Kasumi-1 (cell line): ENCODE results near the gene NINJ2.
"Not testable (repeated sequence)": the region's sequence is repeated elsewhere in the genome, so short reads cannot be mapped to it uniquely, and the experiment has no call there.

Experiments
- DNase-seq, 2 experiments: peaks; one replicate each; lab custom pipeline; 2025; lab: John Stamatoyannopoulos, UW

Gene NINJ2

DNA sequence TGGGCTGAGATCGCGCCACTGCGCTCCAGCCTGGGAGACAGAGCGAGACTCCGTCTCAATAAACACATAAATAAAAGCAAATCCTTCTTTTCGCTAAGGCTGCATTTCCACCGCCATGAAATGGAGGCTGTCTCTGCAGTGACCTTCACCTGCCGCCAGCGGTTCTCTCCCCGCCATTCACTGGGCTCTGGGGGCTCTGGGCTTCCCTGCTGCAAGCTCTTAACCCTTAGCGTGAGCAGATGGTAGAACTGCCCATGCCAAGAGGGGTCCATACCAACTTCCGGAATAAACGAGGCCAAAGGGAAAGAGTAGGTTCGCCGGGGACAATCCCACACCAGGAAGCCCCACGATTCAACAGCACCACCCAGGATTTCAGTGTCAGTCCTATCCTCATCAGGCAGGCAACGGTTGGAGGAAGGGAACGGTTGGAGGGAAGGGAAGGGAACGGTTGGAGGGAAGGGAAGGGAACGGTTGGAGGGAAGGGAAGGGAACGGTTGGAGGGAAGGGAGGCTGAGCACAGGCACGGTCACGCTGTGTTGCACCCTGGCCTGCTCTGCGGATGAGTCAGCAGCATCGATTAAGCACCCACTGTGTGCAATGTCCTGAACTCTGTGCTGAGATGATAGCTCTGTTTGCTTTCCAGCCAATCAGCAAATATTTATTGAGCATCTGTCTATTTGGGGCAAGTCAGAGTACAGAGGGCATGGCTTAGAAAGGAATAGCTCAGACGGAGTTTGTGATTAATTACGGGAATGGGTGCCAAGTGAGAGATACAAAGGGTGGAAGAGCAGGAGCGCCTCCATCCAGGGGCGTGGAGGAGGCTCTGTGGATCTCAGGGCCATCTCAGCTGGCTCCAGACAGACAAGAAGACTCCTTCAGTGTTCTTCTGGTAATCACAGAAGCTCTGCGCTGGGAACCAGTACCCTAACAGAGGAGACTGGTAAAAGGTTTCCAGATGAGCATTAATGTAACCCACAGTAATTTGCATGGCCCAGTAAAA lies 77.9 kb downstream of the NINJ2 start:
- DNase-seq, result no peak

DNA sequence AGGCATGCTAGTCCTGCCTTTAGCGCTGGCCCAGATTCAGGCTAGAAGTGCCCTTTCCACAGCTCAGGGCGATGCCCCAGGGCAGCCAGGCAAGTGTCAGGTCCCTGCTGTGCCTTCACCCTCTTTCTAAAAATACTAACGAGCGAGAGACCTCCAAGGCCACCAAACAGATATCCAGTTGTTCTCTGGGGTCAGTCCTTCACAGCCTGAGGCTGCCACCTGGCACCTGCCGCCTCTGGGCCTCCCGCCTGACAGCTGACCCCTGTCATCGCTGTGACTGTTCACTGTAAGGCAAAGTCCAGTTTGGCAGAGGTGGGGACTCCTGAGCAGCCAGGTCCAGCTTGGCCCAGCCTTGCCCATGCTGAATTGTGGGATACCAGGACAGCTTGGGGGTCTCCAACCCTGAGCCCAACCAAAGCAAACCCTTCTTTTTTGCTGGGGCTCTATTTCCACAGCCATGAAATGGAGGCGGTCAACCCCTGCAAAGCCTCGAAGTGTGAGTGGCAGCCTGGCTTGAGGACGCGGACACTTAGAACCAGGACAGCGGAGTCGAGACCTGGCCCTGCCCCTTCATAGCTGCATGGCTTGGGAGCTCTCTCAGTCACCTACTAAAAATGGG lies 79.9 kb downstream of the NINJ2 start:
- no peak for DNase-seq

DNA sequence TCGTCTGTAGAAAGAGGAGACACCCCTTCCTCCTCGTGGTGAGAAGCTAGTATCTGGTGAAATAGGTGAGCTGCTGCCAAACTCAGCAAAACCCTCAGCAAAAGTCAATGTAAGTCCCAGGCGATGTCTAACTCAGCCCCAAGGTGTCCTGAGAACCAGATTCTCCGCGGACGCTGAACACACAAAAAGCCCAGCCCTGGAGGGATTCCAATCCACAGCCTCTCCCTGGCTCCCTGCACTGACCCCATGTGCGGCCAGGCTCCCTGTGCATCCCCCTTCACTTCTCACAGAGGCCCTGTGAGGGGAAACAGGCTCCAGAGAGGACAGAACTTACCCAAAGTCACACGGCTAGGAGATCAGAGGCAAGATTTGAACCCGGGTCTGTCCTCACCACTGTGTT lies 81.5 kb downstream of the NINJ2 start:
- no peak for DNase-seq

DNA sequence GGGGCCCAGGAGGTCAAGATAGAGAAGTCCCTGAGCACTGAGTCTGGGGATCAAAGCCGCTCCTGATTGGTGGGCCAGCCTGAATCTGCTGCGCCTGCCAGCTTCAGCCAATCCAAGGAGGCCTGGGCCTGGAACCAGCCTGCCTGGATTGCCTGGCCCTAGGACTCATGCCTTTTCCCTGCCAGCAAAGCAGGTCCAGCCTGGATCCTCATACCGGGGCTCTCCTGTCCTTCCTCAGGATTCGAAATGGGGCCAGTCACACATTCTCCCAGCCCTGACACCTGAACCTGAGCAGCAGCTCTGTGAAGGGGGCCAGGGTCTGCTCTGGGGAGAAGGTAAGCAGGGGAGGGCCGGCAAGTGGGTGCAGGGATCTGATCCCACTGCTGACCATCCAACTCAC lies 81.9 kb downstream of the NINJ2 start:
- DNase-seq, result no peak

DNA sequence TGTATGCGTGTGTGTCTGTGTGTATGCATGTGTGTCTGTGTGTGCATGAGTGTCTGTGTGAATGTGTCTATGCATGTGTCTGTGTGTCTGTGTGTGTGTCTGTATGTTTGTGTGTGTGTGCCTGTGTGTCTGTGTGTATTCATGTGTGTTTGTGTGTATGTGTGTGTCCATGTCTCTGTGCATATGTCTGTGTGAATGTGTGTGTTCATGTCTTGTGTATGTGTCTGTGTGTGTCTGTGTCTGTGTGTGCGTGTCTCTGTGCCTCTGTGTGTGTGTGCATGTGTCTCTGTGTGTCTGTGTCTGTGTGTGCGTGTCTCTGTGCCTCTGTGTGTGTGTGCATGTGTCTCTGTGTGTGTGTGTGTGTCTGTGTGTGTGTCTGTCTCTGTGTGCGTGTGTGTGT lies 82.4 kb downstream of the NINJ2 start:
- DNase-seq, result no peak

DNA sequence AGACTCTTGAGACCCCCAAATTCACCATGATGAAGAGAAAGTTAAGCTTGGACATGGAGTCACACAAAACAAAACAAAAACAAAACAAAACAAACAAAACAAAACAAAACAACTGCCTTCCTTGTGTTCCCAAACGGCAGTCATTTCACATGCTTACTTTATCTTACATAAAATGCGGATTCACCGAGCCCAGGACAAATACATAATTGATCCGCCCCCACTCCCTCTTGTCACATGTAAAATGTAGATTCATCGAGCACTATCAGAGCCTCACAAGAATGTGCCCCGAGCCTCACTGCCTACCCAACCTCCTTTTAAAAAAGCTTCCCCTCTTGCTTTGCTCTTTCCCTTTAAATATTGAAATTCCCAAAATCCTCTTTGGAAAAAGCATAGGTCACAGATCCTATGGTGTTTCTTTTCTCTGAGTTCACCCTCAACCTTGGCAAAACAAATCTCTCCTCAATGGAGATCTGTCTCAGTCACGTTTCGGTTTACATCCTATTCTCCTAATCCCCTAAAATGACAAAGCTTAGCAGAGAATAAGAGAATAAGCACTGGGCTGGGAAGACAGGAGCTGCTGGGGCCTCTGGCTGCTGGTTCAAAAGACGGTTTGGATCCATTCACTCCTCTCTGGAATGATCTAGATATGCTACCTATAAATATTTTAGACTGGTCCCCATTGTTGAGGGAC lies 83.7 kb downstream of the NINJ2 start:
- no peak for DNase-seq

DNA sequence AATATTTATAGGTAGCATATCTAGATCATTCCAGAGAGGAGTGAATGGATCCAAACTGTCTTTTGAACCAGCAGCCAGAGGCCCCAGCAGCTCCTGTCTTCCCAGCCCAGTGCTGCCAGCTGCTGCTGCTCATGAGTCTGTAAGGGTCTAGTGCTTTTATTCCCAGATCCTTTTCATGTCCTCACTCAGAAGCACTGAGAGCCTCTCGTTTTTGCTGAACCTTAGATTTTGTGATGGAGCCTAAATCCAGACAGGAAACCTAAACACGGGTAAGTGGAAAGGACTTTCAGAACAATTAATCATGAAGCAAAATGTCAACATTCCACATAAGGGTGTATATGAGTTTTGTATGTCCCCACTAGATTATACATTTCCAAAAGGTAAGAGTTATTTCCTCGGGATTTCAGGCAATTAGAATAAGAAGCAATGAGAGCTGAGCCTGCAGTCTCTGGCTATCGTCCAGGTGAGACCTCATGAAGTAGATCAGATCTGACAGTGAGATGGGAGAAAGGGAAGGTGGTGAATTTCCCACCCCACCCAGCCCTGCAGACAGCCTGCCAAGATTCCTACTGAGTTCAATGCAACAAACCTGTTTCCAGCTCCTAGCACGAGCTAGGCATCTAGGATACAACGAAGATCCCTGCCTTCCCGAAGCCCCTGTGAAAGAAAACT lies 84.4 kb downstream of the NINJ2 start:
- no peak for DNase-seq

DNA sequence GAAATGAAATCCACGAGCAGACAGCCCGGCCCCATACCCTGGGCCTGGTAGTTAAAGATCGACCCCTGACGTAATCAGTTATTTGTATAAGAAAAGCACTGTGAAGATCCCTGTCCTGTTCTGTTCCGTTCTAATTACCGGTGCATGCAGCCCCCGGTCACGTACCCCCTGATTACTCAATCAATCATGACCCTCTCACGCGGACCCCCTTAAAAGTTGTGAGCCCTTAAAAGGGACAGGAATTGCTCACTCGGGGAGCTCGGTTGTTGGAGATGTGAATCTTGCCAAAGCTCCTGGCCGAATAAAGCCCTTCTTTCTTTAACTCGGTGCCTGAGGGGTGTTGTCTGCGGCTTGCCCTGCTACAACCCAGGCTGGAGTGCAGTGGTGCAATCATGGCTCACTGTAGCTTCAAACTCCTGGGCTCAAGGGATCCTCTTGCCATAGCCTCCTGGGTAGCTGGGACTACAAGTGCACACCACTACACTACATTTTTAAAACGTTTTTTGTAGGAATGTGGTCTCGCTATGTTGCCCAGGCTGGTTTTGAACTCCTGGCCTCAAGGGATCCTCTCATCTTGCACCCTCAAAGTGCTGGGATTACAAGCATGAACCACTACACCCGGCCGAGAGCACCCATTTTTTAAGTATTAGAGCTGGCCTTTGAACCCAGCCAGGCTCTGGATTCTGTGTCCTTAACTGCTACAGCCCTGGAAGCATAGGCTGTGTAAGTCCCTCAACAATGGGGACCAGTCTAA lies 85.1 kb downstream of the NINJ2 start:
- not testable (repeated sequence) for DNase-seq

DNA sequence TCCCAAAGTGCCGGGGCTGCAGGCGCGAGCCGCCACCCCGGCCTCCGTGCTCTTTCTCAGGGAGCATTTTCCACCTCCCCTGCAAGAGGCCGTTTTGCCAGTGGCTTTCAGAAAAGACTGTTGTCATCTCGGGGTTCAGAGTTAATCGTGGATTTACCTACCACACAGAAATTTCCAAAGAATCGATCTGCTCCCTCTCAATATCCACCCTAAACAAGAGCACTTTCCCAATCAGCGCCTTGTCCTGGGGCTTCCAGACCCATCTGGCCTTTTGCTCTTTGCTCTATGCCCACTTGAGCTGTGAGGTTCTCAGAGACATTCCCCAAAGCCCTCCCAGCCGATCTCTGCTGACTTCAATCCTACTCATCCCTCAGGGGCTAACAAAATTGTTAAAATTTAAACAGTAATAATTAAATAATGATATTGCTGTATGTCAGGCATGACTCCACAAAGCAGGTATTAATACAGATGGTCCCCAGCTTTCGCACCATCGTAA lies 86.6 kb downstream of the NINJ2 start:
- DNase-seq, result no peak

DNA sequence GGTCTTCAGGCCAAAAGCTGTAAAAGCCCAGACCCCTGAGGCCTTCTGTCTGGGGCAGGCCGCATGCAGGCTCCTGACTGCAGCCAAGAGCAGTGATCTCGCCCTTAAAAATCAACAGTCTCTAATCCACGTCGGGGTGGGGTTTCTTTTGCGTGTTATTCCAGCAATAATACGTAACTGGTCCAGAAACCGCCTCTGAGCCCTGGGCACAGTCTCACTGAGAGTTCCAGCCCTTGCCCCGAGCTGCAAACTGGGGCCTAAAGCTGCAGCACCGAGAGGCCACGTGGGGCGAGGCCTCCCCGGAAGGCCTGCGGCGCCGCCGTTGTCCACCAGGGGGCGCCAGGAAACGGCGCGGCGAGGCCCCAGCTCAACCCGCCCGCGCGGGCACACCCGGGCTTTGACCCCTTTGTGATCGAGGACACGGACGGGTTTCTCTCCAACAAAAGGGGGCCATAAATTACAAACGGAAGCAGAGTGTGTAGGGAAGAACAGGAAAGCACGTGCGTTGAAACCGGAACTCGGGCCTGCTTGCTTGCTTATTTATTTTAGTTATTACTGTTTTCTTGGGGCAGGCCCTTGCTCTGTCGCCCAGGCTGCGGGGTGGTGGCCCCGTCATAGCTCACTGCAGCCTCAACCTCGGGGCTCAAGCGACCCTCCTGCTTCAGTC lies 87.2 kb downstream of the NINJ2 start:
- peak; percentile 47 to 60 for DNase-seq

DNA sequence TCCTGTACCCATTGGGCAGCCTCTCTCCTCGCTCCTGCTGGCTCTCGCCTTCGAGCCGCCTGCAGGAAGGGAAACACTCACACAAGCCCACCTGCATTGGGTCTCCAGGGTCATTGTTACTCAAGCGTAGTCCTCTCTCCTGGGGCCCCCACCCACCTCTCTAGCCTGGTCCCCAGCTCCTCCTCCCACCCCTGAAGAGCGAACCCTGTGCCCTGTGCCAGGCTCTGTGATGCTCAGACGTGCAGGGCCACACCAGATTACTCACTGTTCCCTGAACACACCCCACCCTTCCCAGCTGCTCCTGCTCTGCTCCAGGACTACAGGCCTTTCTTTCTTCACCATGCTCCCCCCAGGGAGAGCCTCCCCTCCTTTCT lies 88.1 kb downstream of the NINJ2 start:
- DNase-seq, result no peak

DNA sequence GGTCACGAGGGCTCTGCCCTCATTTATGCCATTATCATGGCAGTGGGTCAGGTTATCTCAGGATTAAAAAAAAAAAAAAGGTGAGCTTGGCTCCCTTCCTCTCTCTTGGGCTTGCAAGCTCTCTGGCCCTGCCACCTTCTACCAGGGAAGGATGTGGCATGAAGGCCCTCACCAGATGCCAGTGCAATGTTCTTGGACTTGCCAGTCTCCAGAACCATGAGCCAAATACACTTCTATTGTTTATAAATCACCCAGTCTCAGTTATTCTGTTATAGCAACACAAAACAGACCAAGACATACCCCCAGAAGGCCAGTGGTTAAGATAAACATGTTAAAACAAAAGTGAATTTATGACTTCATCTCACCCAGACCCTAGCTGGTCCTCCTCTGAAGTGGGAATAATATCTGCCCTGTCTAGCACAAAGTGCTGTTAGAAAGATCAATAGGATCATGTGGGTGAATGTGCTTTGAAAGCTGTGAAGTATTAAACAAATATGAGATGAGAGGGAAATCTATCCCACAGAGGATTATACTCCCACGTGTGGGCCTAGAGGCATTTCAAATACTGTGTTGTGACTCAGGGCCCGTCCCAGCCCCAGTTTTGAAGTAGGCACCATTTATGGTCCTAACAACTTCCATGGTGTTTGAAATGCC lies 88.6 kb downstream of the NINJ2 start:
- no peak for DNase-seq

DNA sequence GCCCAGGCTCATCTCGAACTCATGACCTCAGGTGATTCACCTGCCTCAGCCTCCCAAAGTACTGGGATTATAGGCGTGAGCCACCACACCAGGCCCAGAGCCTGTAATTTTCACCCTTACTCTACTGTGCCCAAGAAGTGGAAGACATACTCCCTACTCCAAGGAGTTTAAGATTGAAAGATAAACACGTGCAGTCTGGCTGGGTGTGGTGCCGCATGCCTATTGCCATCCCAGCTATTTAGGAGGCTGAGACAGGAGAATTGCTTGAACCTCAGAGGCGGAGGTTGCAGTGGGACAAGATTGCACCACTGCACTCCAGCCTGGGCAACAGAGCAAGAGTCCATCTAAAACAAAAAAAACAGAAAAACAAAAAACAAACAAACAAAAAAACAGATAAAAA lies 90.0 kb downstream of the NINJ2 start:
- no peak for DNase-seq

DNA sequence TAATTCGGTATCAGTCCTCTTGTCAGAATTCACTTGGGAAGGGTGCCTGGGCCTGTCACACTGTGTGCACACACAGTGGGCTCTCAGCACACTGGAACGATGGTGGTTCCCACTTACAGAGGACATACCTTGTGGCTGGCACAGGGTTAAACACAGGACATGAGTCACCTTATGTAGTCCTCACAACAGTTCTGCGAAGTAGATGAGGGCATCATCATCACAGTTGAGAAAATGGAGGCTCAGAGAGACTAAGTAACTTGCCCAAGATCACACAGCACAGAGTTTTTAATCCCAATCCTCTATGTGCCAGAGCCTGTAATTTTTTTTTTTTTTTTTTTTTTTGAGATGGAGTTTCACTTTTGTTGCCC lies 90.7 kb downstream of the NINJ2 start:
- DNase-seq, result no peak

DNA sequence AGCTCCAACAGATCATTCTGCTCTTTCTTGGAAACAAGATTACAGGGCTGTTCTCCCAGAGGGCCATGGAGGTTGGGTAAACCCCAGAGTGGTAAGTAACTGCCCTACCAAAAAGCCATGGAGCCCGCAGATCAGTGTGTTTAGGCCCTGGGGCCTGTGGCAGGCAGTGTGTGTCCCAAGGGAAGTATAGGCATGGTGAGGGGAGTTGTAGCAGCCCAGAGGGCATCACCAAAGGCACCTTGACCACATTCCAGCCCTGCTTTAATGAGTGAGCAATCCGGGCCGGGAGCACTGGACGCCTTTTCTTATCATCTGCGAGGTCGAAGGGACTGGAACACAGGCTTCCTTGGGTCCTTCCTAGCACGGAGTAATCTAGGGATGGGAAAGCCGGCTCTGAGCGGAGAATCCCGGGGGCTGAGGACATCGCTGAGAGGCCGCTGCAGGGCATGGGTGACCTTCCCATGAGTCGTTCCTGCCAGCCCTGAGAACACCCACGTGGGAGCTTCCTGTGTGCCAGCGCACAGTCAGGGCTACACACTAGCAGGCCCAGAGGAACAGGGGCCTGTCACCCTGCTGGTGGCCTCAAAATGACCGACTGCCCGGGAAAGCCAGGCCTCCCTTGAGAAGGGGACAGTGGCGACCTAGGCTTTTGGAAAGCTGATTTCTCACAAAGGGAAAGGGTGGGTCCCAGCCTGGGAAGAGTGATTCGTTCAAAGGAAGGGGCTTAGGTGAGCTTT lies 91.3 kb downstream of the NINJ2 start:
- DNase-seq, result no peak

DNA sequence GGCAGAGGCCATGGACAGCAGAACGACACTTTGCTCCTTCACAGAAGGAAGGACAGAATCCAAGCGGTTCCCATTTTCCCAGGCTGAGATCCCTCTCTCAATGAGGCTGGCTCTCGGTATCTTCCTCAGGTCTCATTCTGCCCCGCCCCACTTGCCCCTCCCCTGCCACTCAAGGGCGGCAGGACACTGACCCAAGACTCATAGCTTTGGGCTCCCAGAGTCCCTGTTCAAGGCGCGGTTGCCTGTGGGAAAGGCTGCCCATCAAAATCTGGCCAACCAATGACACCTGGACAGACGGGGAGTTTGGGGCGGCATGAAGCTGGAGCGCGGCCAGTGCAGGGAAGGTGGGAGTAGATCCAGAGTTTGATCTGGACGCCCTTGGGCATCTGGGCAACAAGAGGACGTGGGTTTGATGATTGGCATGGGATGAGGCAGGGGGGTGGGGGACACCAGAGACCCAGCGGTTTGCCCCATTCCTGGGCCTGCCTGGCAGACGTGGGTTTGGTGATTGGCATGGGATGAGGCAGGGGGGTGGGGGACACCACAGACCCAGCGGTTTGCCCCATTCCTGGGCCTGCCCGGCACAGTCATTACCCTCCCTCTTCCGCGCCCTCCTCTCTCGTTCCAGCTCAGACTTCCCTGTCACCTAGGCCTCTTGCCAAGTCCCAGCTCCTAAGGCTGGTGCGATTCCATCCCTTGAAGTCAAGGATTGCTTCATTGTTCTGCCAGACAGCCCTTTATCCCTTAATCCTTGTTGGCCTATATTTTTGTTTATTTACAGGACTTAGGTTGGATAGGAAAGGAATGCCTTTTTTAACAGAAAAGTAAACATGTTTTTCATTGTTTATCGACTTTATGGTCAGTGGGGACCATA lies 92.1 kb downstream of the NINJ2 start:
- no peak for DNase-seq

DNA sequence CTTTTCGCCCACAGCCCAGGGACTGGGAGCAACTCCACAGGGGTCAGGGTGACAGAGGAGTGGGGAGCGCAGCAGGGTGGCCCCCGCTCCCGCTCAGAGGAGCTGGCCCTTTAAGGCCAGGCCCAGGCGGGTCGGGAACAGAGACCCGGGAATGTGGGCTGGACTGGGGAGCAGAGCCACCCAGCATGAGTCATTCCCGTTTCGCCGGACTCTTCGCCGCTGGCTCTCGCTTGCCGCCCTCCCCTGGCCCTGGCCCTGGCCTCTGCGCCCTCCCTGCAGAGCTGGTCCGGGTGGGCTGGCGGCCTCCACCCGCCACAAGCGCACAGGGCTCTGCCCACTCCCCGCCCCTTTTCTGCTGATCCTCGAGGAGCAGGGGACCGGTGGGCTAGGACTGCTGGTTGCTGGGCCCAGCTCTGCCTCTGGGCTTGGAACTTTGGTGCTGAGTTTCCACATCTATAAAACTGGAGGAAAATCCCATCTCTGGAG lies 92.8 kb downstream of the NINJ2 start:
- no peak for DNase-seq

DNA sequence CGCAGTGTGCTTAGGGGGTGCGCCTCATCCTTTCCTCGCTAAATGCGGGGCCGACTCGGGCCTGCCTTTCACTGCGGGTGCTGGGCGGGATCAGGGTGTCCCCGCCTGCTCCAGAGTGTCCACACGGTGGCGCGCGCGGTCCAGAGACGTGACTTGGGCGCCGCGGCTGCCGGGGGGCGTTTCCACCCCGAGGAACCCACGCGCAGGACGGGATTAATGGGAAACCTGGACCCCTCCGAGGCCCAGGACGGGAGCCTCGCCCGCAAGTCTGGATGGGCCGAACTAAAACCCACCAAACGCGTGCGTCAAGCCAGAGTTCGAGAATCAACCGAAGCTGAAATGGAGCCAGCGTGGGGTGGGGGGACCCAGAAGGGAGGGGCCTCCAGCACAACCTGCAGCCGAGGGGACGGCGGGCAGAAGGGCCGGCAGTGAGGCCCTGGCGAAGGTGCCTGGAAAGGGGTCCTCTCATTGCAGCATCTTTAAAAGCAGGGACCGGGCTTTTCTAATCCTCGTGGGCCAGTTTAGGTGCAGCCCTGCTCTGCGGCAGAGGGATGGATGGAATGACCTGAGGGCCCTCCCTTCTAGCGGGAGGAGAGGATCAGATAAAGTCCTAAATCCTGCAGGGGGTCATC lies 93.3 kb downstream of the NINJ2 start:
- DNase-seq, result peak; percentile 21 to 24
